H1 (cell line): Measurements from ENCODE around the gene CASQ1. TPM values are rescaled to one million over a fixed set of nuclear protein-coding genes. Genes with fewer than 3 reads are reported as not detected.

Experiments used
- CTCF ChIA-PET: fragments of 300-600 bp; sonication (Branson Sonifier 250); formaldehyde crosslinking; loops from one replicate; lab custom pipeline; 2021; ENCODE audit not compliant: partially characterized antibody; lab: Charles Lee
- POLR2A ChIA-PET: fragments of 300-600 bp; sonication (Branson Sonifier 250); formaldehyde crosslinking; loops from one replicate; lab custom pipeline; 2021; ENCODE audit warnings: inconsistent platforms; ENCODE audit not compliant: partially characterized antibody; lab: Charles Lee
- DNase-seq, 2 experiments: peaks; one replicate each; pipeline versions ENCODE4 v3.0.0 to v3.0.0-alpha.2; 2010 to 2022; ENCODE audit warnings: low spot score in 2 of 2, low read depth in 1 of 2, mixed read lengths in 1 of 2
- FAIRE-seq: peaks from 2 replicates; lab custom pipeline; 2011; peaks lifted over from hg19 to GRCh38; lab: Jason Lieb, UNC
- H2AFZ ChIP-seq: 2 replicates; pipeline ENCODE4 v1.8.1; 2012; ENCODE audit warnings: low read length, inconsistent platforms
- H2AK5ac ChIP-seq: 2 replicates; pipeline ENCODE4 v1.6.1; 2013; ENCODE audit warnings: low read depth, low read length
- H2BK120ac ChIP-seq: replicated peaks from 2 replicates; pipeline ENCODE3; 2013; ENCODE audit warnings: low read depth, low read length, inconsistent platforms
- H2BK12ac ChIP-seq: 2 replicates; pipeline ENCODE4 v1.6.1; 2013; ENCODE audit warnings: low read depth, low read length
- H2BK15ac ChIP-seq: 2 replicates; pipeline ENCODE4 v1.6.1; 2013; ENCODE audit warnings: low read length
- H2BK20ac ChIP-seq: 2 replicates; pipeline ENCODE4 v1.6.1; 2013; ENCODE audit warnings: low read length
- H2BK5ac ChIP-seq: 2 replicates; pipeline ENCODE4 v1.6.1; 2013; ENCODE audit warnings: low read depth, low read length
- H3K14ac ChIP-seq: 2 replicates; pipeline ENCODE4 v1.6.1; 2013; ENCODE audit warnings: inconsistent platforms; ENCODE audit not compliant: insufficient read length
- H3K18ac ChIP-seq: 2 replicates; pipeline ENCODE4 v1.6.1; 2013; ENCODE audit warnings: low read length; ENCODE audit errors: extremely low read depth
- H3K23ac ChIP-seq: 2 replicates; pipeline ENCODE4 v1.6.1; 2013; ENCODE audit warnings: inconsistent platforms; ENCODE audit not compliant: insufficient read length
- H3K23me2 ChIP-seq: 2 replicates; pipeline ENCODE4 v1.6.1; 2013; ENCODE audit warnings: low read depth, low read length
- H3K27ac ChIP-seq: 2 replicates; pipeline ENCODE4 v1.6.1; 2011; ENCODE audit warnings: low read depth, low read length, inconsistent platforms
- H3K27me3 ChIP-seq, 4 experiments: replicated peaks in 1 of 4; 1 replicate in 1 of 4; 2 replicates in 3 of 4; pipeline versions ENCODE4 v1.6.1 to v1.8.1; 2011 to 2013; ENCODE audit warnings: low read length in 3 of 4, mild to moderate bottlenecking in 3 of 4, inconsistent platforms in 2 of 4, mixed read lengths in 2 of 4, moderate library complexity in 1 of 4; ENCODE audit not compliant: control insufficient read depth in 3 of 4, insufficient read depth in 3 of 4; ENCODE audit errors: extremely low read depth in 1 of 4
- H3K36me3 ChIP-seq, 4 experiments: 2 replicates each; pipeline versions ENCODE4 v1.6.1 to v1.8.1; 2011 to 2013; ENCODE audit warnings: mild to moderate bottlenecking in 4 of 4, low read length in 3 of 4, moderate library complexity in 2 of 4, control low read depth in 1 of 4, inconsistent platforms in 1 of 4; ENCODE audit not compliant: insufficient read depth in 4 of 4, control insufficient read depth in 2 of 4
- H3K4ac ChIP-seq: replicated peaks from 2 replicates; pipeline ENCODE3; 2013; ENCODE audit warnings: low read length, low read depth, mixed read lengths, inconsistent platforms; ENCODE audit not compliant: insufficient read length
- H3K4me1 ChIP-seq, 4 experiments: replicated peaks in 1 of 4; 1 replicate in 1 of 4; 2 replicates in 3 of 4; pipeline versions ENCODE4 v1.6.1 to v1.8.1; 2011 to 2013; ENCODE audit warnings: low read length in 3 of 4, inconsistent platforms in 2 of 4, mixed read lengths in 1 of 4; ENCODE audit not compliant: insufficient read depth in 4 of 4, control insufficient read depth in 3 of 4
- H3K4me2 ChIP-seq, 2 experiments: 2 replicates each; pipeline versions ENCODE4 v1.6.1 to v1.8.1; 2011 to 2013; ENCODE audit warnings: low read depth in 2 of 2, low read length in 2 of 2, control low read depth in 1 of 2, inconsistent platforms in 1 of 2, mild to moderate bottlenecking in 1 of 2; ENCODE audit not compliant: insufficient read depth in 1 of 2
- H3K4me3 ChIP-seq, 4 experiments: fragments of 200-600, 300-600 bp in 1 of 4; sonication (generic), shearing (Covaris generic), sonication (Bioruptor Twin) in 1 of 4; 2 replicates each; pipeline versions ENCODE4 v1.5.1 to v1.8.1; 2011 to 2016; ENCODE audit warnings: low read length in 4 of 4, low read depth in 3 of 4, control low read depth in 2 of 4, inconsistent platforms in 2 of 4, mild to moderate bottlenecking in 2 of 4, mixed read lengths in 1 of 4, moderate library complexity in 1 of 4; ENCODE audit not compliant: insufficient read depth in 2 of 4; ENCODE audit errors: extremely low read depth in 1 of 4
- H3K56ac ChIP-seq: replicated peaks from 2 replicates; pipeline ENCODE3; 2013; ENCODE audit warnings: low read depth, mild to moderate bottlenecking, mixed read lengths, low read length, inconsistent platforms; ENCODE audit not compliant: insufficient read length
- H3K79me1 ChIP-seq: 2 replicates; pipeline ENCODE4 v1.6.1; 2013; ENCODE audit warnings: low read depth, low read length, control low read depth
- H3K79me2 ChIP-seq, 2 experiments: 2 replicates each; pipeline versions ENCODE4 v1.6.1 to v1.8.1; 2012 to 2013; ENCODE audit warnings: low read length in 2 of 2, mild to moderate bottlenecking in 2 of 2, inconsistent platforms in 1 of 2; ENCODE audit not compliant: insufficient read depth in 2 of 2, control insufficient read depth in 1 of 2
- H3K9ac ChIP-seq, 4 experiments: replicated peaks in 1 of 4; 1 replicate in 1 of 4; 2 replicates in 3 of 4; pipeline versions ENCODE4 v1.6.1 to v1.8.1; 2011 to 2013; ENCODE audit warnings: low read depth in 3 of 4, low read length in 3 of 4, control low read depth in 2 of 4, mild to moderate bottlenecking in 2 of 4, moderate library complexity in 2 of 4, inconsistent platforms in 1 of 4; ENCODE audit errors: extremely low read depth in 1 of 4
- H3K9me3 ChIP-seq, 2 experiments: 2 replicates each; pipeline versions ENCODE4 v1.6.1 to v1.8.1; 2012 to 2013; ENCODE audit warnings: mild to moderate bottlenecking in 2 of 2, moderate library complexity in 2 of 2, control low read depth in 1 of 2, inconsistent platforms in 1 of 2, low read depth in 1 of 2, low read length in 1 of 2, mixed read lengths in 1 of 2; ENCODE audit not compliant: insufficient read depth in 2 of 2
- H4K20me1 ChIP-seq, 2 experiments: replicated peaks in 1 of 2; 2 replicates each; pipeline versions ENCODE3 to v1.8.1; 2011 to 2013; ENCODE audit warnings: inconsistent platforms in 2 of 2, low read length in 2 of 2, mild to moderate bottlenecking in 1 of 2; ENCODE audit not compliant: insufficient read depth in 2 of 2, control insufficient read depth in 1 of 2
- H4K5ac ChIP-seq: 2 replicates; pipeline ENCODE4 v1.6.1; 2013; ENCODE audit warnings: low read length, low read depth, mixed read lengths, inconsistent platforms; ENCODE audit not compliant: insufficient read length
- H4K8ac ChIP-seq: 2 replicates; pipeline ENCODE4 v1.8.0; 2013; ENCODE audit warnings: mild to moderate bottlenecking, moderate library complexity, low read length, inconsistent platforms; ENCODE audit not compliant: insufficient read depth; ENCODE audit errors: extremely low read depth
- H4K91ac ChIP-seq: replicated peaks from 2 replicates; pipeline ENCODE3; 2013; ENCODE audit warnings: low read length, mixed read lengths, inconsistent platforms; ENCODE audit not compliant: insufficient read length
- HDAC2 ChIP-seq, 2 experiments: fragments of 300-600 bp in 1 of 2; sonication (generic) in 1 of 2; IDR thresholded peaks; 2 replicates each; pipeline ENCODE4 v1.6.1; 2011 to 2012; ENCODE audit warnings: low read depth in 2 of 2, low read length in 2 of 2, mild to moderate bottlenecking in 2 of 2, moderate library complexity in 2 of 2, borderline replicate concordance in 1 of 2, inconsistent platforms in 1 of 2
- RFX5 ChIP-seq: IDR thresholded peaks from 2 replicates; pipeline ENCODE4 v1.6.1; 2011; ENCODE audit warnings: low read depth, low read length, improper control_type of control experiment, borderline replicate concordance
- SIX5 ChIP-seq: IDR thresholded peaks from 2 replicates; pipeline ENCODE4 v1.6.1; 2011; ENCODE audit warnings: mild to moderate bottlenecking, low read depth, low read length
- SP2 ChIP-seq: IDR thresholded peaks from 2 replicates; pipeline ENCODE4 v1.6.1; 2012; ENCODE audit warnings: mild to moderate bottlenecking, low read length, inconsistent platforms
- WGBS, 2 experiments: shearing (Covaris generic) in 1 of 2; methylation state at CpG; one replicate each; pipeline versions ENCODE4 v1.1.6 to v1.1.7; 2013 to 2015; ENCODE audit warnings: low lambda C conversion rate in 2 of 2, mixed read lengths in 2 of 2, inconsistent platforms in 1 of 2, low coverage in 1 of 2, missing lambda C conversion rate in 1 of 2; ENCODE audit not compliant: insufficient replicate concordance in 2 of 2, insufficient coverage in 1 of 2, insufficient read length in 1 of 2; ENCODE audit errors: extremely low coverage in 1 of 2, missing lambda C conversion rate in 1 of 2; 5-methylcytosine and 5-hydroxymethylcytosine counted together
- polyA plus RNA-seq, 7 experiments: library from polyadenylated mRNA; depleted of rRNA in 3 of 7; stranded (reverse) in 5 of 7; unstranded in 2 of 7; fragments of >200 nt in 5 of 7; fragments of 200-250 nt in 2 of 7; gene quantifications; 1 replicate in 5 of 7; 2 replicates in 1 of 7; 4 replicates in 1 of 7; pipeline versions ENCODE4 v1.2.1 to v1.2.3, GENCODE V29; 2011 to 2013; ENCODE audit warnings: missing spikeins in 2 of 7, mixed read lengths in 2 of 7
- total RNA-seq: library from RNA; stranded (reverse); fragmentation: NEBNext Ultra II Directional; extraction: Animal tissue kit (Norgen Biotek cat#: 25700); gene quantifications from 2 replicates; pipeline ENCODE4 v1.2.1, GENCODE V29; 2021
- TF ChIP-seq, protein P1 (sequence below): IDR thresholded peaks from 2 replicates; pipeline ENCODE4 v1.6.1; 2011; ENCODE audit warnings: low read depth, mild to moderate bottlenecking, low read length; ENCODE audit not compliant: insufficient read depth

CASQ1 gene
- total and polyA plus RNA-seq, 2 of the 8 experiments (the other 6 are each of a cell fraction or from before 2014, with no cell fraction given), result 0.80 to 1.3 TPM

DNA sequence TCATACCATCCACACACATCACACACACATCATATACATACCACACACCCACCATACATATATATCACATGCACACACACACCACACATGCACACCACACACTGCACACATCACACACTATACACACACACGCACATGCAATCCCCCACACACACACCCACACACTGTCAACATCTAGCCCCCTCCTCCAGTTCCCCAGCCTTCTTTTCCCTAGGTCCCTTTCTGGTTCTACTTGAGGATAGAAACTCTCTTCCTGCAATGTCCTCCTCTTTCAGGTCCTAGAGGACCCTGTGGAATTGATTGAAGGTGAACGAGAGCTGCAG is 4.3 kb downstream of the CASQ1 start:
- Histone ChIP-seq H3K9ac (no peak overlapping the region; a peak in 1 of 7 replicates), H3K18ac (no peak overlapping the region), H2BK120ac (peak overlapping the region; percentile 93), H4K5ac (no peak overlapping the region), H4K91ac (peak overlapping the region; percentile 99), H3K36me3 (no peaks in the 10 kb centered on the region; a peak in 1 of 8 replicates), H3K56ac (no peak overlapping the region), H4K20me1 (peaks cover 0 to 9% of the 10 kb centered on the region in 2 experiments), H2BK5ac (peak overlapping the region; percentile 97), H2AFZ (no peak overlapping the region), H3K4me1 (peaks cover 3 to 26% (median 8%) of the 10 kb centered on the region in 4 experiments; a peak in 6 of 7 replicates), H3K27ac (no peak overlapping the region), H3K79me1 (peaks cover 4% of the 10 kb centered on the region; the same call in 1 of the 2 replicates), H2BK20ac (no peak overlapping the region), H3K4ac (peak overlapping the region; percentile 71), H2AK5ac (peak overlapping the region; percentile 100), H3K9me3 (no peaks in the 10 kb centered on the region), H4K8ac (no peak overlapping the region), H2BK15ac (peak overlapping the region; percentile 100), H3K27me3 (no peaks in the 10 kb centered on the region; a peak in 1 of 7 replicates), H3K14ac (no peak overlapping the region), H2BK12ac (peak overlapping the region; percentile 100), H3K23ac (no peak overlapping the region), H3K23me2 (peaks cover 10% of the 10 kb centered on the region), H3K4me3 (no peak overlapping the region), H3K4me2 (no peak overlapping the region), H3K79me2 (no peaks in the 10 kb centered on the region)
- ChIA-PET POLR2A (interaction anchor here (0.6 to 2.1 kb wide), 7 partner anchors 9 to 166 kb away, joined by 3 to 8 read pairs (median 3); no protein-coding TSS in a partner anchor), CTCF (interaction anchor here (0.6 to 2.8 kb wide), 13 partner anchors 13 to 96 kb away, joined by 3 to 16 read pairs (median 4); no protein-coding TSS in a partner anchor)
- TF ChIP-seq, protein P1, sequence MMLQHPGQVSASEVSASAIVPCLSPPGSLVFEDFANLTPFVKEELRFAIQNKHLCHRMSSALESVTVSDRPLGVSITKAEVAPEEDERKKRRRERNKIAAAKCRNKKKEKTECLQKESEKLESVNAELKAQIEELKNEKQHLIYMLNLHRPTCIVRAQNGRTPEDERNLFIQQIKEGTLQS, result no peak
- TF ChIP-seq SIX5, result no peak
- no peak for TF ChIP-seq SP2
- no peak for TF ChIP-seq RFX5
- TF ChIP-seq HDAC2 (IDR thresholded peaks at IDR 0.05; ENCODE audit: borderline replicate concordance in 1 of 2, low read depth in 2 of 2, low read length in 2 of 2), result no peak
- 97% methylated on average over 2 of the region's 2 CpGs; no CpG with 5 or more reads in 1 of the 2 experiments for WGBS, 2 experiments
- DNase-seq, result no peak
- FAIRE-seq, result no peak
